A673 (cell line): ENCODE measurements around the gene CYTH4. TPM values are rescaled to one million over a fixed set of nuclear protein-coding genes. Genes with fewer than 3 reads are reported as not detected.

Experiments
- BruUV-seq: library from RNA; stranded (reverse); fragments of 400-500 nt; replicated peaks from 2 replicates; lab custom pipeline; 2021; lab: Mats Ljungman, UMichigan
- CTCF ChIA-PET: fragments of 300-600 bp; sonication (Branson Sonifier 250); formaldehyde crosslinking; loops from one replicate; lab custom pipeline; 2022; ENCODE audit warnings: antibody characterized with exemption; lab: Charles Lee
- POLR2A ChIA-PET: fragments of 300-600 bp; sonication (Branson Sonifier 250); formaldehyde crosslinking; loops from one replicate; lab custom pipeline; 2022; ENCODE audit warnings: antibody characterized with exemption; ENCODE audit not compliant: low non-redundant PET; lab: Charles Lee
- DNase-seq: peaks from one replicate; pipeline ENCODE4 v3.0.0-alpha.2; 2015; ENCODE audit warnings: low spot score
- H3K27ac ChIP-seq: fragments of 200-600 bp; sonication (generic); 2 replicates; pipeline ENCODE4 v1.5.1; 2016; ENCODE audit warnings: mixed run types, low read depth, mild to moderate bottlenecking, mixed read lengths, antibody characterized with exemption, low read length; ENCODE audit not compliant: poor library complexity, severe bottlenecking
- H3K27me3 ChIP-seq: fragments of 200-600 bp; sonication (generic); replicated peaks from 2 replicates; pipeline ENCODE4 v1.6.1; 2017; ENCODE audit warnings: mixed run types, low read depth, mild to moderate bottlenecking, mixed read lengths, antibody characterized with exemption, low read length; ENCODE audit not compliant: insufficient read depth, poor library complexity
- H3K36me3 ChIP-seq: fragments of 200-600 bp; sonication (generic); 2 replicates; pipeline ENCODE4 v1.6.1; 2016; ENCODE audit warnings: mixed run types, mild to moderate bottlenecking, mixed read lengths, antibody characterized with exemption, low read length; ENCODE audit not compliant: insufficient read depth, poor library complexity, severe bottlenecking
- H3K4me1 ChIP-seq: fragments of 200-600 bp; sonication (generic); 2 replicates; pipeline ENCODE4 v1.6.1; 2017; ENCODE audit warnings: mixed run types, mild to moderate bottlenecking, mixed read lengths, antibody characterized with exemption, low read length; ENCODE audit not compliant: insufficient read depth, poor library complexity, severe bottlenecking
- H3K4me3 ChIP-seq: fragments of 200-600 bp; sonication (generic); 2 replicates; pipeline ENCODE4 v1.5.1; 2016; ENCODE audit warnings: low read depth, mixed run types, mild to moderate bottlenecking, mixed read lengths, low read length; ENCODE audit not compliant: poor library complexity, severe bottlenecking
- H3K9me3 ChIP-seq: fragments of 200-600 bp; sonication (generic); 2 replicates; pipeline ENCODE4 v1.6.1; 2016; ENCODE audit warnings: mixed run types, low read depth, mild to moderate bottlenecking, mixed read lengths, antibody characterized with exemption, low read length; ENCODE audit not compliant: poor library complexity, severe bottlenecking
- CTCF ChIP-seq: fragments of 300-800, 200-600 bp; sonication (generic); conservative IDR thresholded peaks from 2 replicates; pipeline ENCODE4 v1.5.1; 2017; ENCODE audit warnings: low read depth, mild to moderate bottlenecking, antibody characterized with exemption, low read length, moderate library complexity, mixed read lengths
- EZH2 ChIP-seq: fragments of 200-600 bp; sonication (generic); IDR thresholded peaks from 2 replicates; pipeline ENCODE4 v1.6.1; 2017; ENCODE audit warnings: borderline replicate concordance, low read depth, mild to moderate bottlenecking, mixed read lengths, antibody characterized with exemption, low read length; ENCODE audit not compliant: poor library complexity, severe bottlenecking
- intact Hi-C: fragments of 100-400 bp; cut with micrococcal nuclease; formaldehyde crosslinking; loops from one replicate; pipeline ENCODE4 v1.10.0; 2022; ENCODE audit not compliant: unreplicated experiment
- total RNA-seq: library from RNA; stranded (reverse); gene quantifications from 2 replicates; pipeline ENCODE4 v1.2.3, GENCODE V29; 2021

CYTH4 gene
- total RNA-seq, 1 experiment from 2014 or later, result not detected

GRCh38 chr22:37234736-37235711 lies 47.3 kb upstream of the CYTH4 start:
- ChIA-PET CTCF (no interaction called here), POLR2A (no interaction called here)
- no TSS peak for BruUV-seq
- H3K4me3 ChIP-seq, result no peak overlapping the region
- no peak overlapping the region for H3K27ac ChIP-seq
- TF ChIP-seq CTCF (no peak), EZH2 (no peak)
- no peaks in the 10 kb centered on the region for H3K27me3 ChIP-seq
- H3K9me3 ChIP-seq, result no peaks in the 10 kb centered on the region
- DNase-seq, result no peak
- H3K4me1 ChIP-seq, result peaks cover under 1% of the 10 kb centered on the region
- intact Hi-C loops, result no loop called here
- H3K36me3 ChIP-seq, result no peaks in the 10 kb centered on the region

- no peak for TF ChIP-seq EZH2
- TF ChIP-seq CTCF, result no peak
- Histone ChIP-seq H3K27ac (no peak overlapping the region), H3K4me3 (no peak overlapping the region), H3K4me1 (no peaks in the 10 kb centered on the region), H3K9me3 (no peaks in the 10 kb centered on the region), H3K27me3 (no peaks in the 10 kb centered on the region), H3K36me3 (no peaks in the 10 kb centered on the region)
- intact Hi-C loops, result no loop called here
- BruUV-seq, result no TSS peak
- ChIA-PET CTCF (no interaction called here), POLR2A (no interaction called here)
- DNase-seq, result no peak
These were observed 46.3 kb upstream of the CYTH4 start for GRCh38 chr22:37235897-37236607.

- TF ChIP-seq CTCF (no peak), EZH2 (no peak)
- no peaks in the 10 kb centered on the region for H3K27me3 ChIP-seq
- intact Hi-C loops, result no loop called here
- H3K4me3 ChIP-seq, result no peak overlapping the region
- BruUV-seq, result no TSS peak
- H3K4me1 ChIP-seq, result no peaks in the 10 kb centered on the region
- no peak overlapping the region for H3K27ac ChIP-seq
- ChIA-PET CTCF (interaction anchor here (0.5 kb wide), 1 partner anchor 187 kb away, joined by 4 read pairs; no protein-coding TSS in a partner anchor), POLR2A (no interaction called here)
- no peaks in the 10 kb centered on the region for H3K36me3 ChIP-seq
- H3K9me3 ChIP-seq, result no peaks in the 10 kb centered on the region
- DNase-seq, result no peak
These were observed 44.7 kb upstream of the CYTH4 start for GRCh38 chr22:37237371-37238268.
